ENCODE data around the gene TAF11. TPM values are rescaled to one million over a fixed set of nuclear protein-coding genes. Genes with fewer than 3 reads are reported as not detected.

TAF11 gene
- total and polyA plus RNA-seq, 2 donors from 2014 or later = 21.1 to 27.3 TPM

- H3K9ac ChIP-seq (ENCODE audit: low read length in 3 of 3) = no peak overlapping the region
- intact Hi-C loops (cut with DNase I) = no loop called here
- no peak for TF ChIP-seq CTCF (IDR thresholded peaks at IDR 0.05; ENCODE audit: borderline replicate concordance, extremely low read depth, insufficient read depth)
- FAIRE-seq = no peak
- no peak overlapping the region for H3K4me3 ChIP-seq (ENCODE audit: low read length in 3 of 3)
- H3K27ac ChIP-seq (ENCODE audit: low read depth in 2 of 2, low read length in 2 of 2) = no peak overlapping the region
- H3K36me3 ChIP-seq (ENCODE audit: control insufficient read depth in 2 of 3, insufficient read depth in 3 of 3, low read length in 3 of 3) = no peaks in the 10 kb centered on the region
- H3K9me3 ChIP-seq (ENCODE audit: control insufficient read depth in 2 of 3, insufficient read depth in 1 of 3, low read length in 3 of 3) = no peaks in the 10 kb centered on the region
- H3K27me3 ChIP-seq (ENCODE audit: control insufficient read depth, insufficient read depth, low read length) = no peaks in the 10 kb centered on the region
- H3K4me1 ChIP-seq (ENCODE audit: control insufficient read depth in 2 of 3, insufficient read depth in 2 of 3, low read depth in 1 of 3, low read length in 3 of 3) = peaks cover 0 to 24% (median 14%) of the 10 kb centered on the region in 3 donors
- no peak for DNase-seq
Measured at GRCh38 chr6:34908194-34908593, 20.4 kb upstream of the TAF11 start.

- TF ChIP-seq CTCF (IDR thresholded peaks at IDR 0.05; ENCODE audit: borderline replicate concordance, extremely low read depth, insufficient read depth) = no peak
- no peaks in the 10 kb centered on the region for H3K27me3 ChIP-seq (ENCODE audit: control insufficient read depth, insufficient read depth, low read length)
- FAIRE-seq = no peak
Measured at GRCh38 chr6:34906826-34907225, 19.0 kb upstream of the TAF11 start.

GRCh38 chr6:34904990-34905613 lies 17.3 kb upstream of the TAF11 start:
- no peak overlapping the region for H3K9ac ChIP-seq (ENCODE audit: low read length in 3 of 3)
- FAIRE-seq (no peak), DNase-seq (no peak)
- TF ChIP-seq CTCF (IDR thresholded peaks at IDR 0.05; ENCODE audit: borderline replicate concordance, extremely low read depth, insufficient read depth) = no peak
- intact Hi-C loops (cut with DNase I) = no loop called here
- H3K9me3 ChIP-seq (ENCODE audit: control insufficient read depth in 2 of 3, insufficient read depth in 1 of 3, low read length in 3 of 3) = no peaks in the 10 kb centered on the region
- H3K27me3 ChIP-seq (ENCODE audit: control insufficient read depth, insufficient read depth, low read length) = no peaks in the 10 kb centered on the region
- H3K27ac ChIP-seq (ENCODE audit: low read depth in 2 of 2, low read length in 2 of 2) = no peak overlapping the region
- peaks cover 0 to 14% (median 0%) of the 10 kb centered on the region in 3 donors for H3K4me1 ChIP-seq (ENCODE audit: control insufficient read depth in 2 of 3, insufficient read depth in 2 of 3, low read depth in 1 of 3, low read length in 3 of 3)
- H3K36me3 ChIP-seq (ENCODE audit: control insufficient read depth in 2 of 3, insufficient read depth in 3 of 3, low read length in 3 of 3) = no peaks in the 10 kb centered on the region
- H3K4me3 ChIP-seq (ENCODE audit: low read length in 3 of 3) = no peak overlapping the region

More at GRCh38 chr6:34906826-34907225, 19.0 kb upstream of the TAF11 start:
- H3K4me3 ChIP-seq (ENCODE audit: low read length in 3 of 3) = no peak overlapping the region
- intact Hi-C loops (cut with DNase I) = no loop called here
- no peak for DNase-seq
- no peak overlapping the region for H3K9ac ChIP-seq (ENCODE audit: low read length in 3 of 3)
- peaks cover 0 to 22% (median 11%) of the 10 kb centered on the region in 3 donors for H3K4me1 ChIP-seq (ENCODE audit: control insufficient read depth in 2 of 3, insufficient read depth in 2 of 3, low read depth in 1 of 3, low read length in 3 of 3)
- H3K36me3 ChIP-seq (ENCODE audit: control insufficient read depth in 2 of 3, insufficient read depth in 3 of 3, low read length in 3 of 3) = no peaks in the 10 kb centered on the region
- H3K27ac ChIP-seq (ENCODE audit: low read depth in 2 of 2, low read length in 2 of 2) = no peak overlapping the region
- H3K9me3 ChIP-seq (ENCODE audit: control insufficient read depth in 2 of 3, insufficient read depth in 1 of 3, low read length in 3 of 3) = no peaks in the 10 kb centered on the region

GRCh38 chr6:34901930-34902329 lies 14.1 kb upstream of the TAF11 start:
- DNase-seq (no peak), FAIRE-seq (no peak)
- H3K9ac ChIP-seq (ENCODE audit: low read length in 3 of 3) = no peak overlapping the region
- no peaks in the 10 kb centered on the region for H3K9me3 ChIP-seq (ENCODE audit: control insufficient read depth in 2 of 3, insufficient read depth in 1 of 3, low read length in 3 of 3)
- no peaks in the 10 kb centered on the region for H3K36me3 ChIP-seq (ENCODE audit: control insufficient read depth in 2 of 3, insufficient read depth in 3 of 3, low read length in 3 of 3)
- no peak overlapping the region for H3K4me3 ChIP-seq (ENCODE audit: low read length in 3 of 3)
- H3K27me3 ChIP-seq (ENCODE audit: control insufficient read depth, insufficient read depth, low read length) = no peaks in the 10 kb centered on the region
- no peak for TF ChIP-seq CTCF (IDR thresholded peaks at IDR 0.05; ENCODE audit: borderline replicate concordance, extremely low read depth, insufficient read depth)
- H3K27ac ChIP-seq (ENCODE audit: low read depth in 2 of 2, low read length in 2 of 2) = no peak overlapping the region
- peaks cover 0 to 13% (median 0%) of the 10 kb centered on the region in 3 donors for H3K4me1 ChIP-seq (ENCODE audit: control insufficient read depth in 2 of 3, insufficient read depth in 2 of 3, low read depth in 1 of 3, low read length in 3 of 3)
- intact Hi-C loops (cut with DNase I) = no loop called here
